ENCODE data around the gene UBE2E2.

The UBE2E2 gene

GRCh38 chr3:23457697-23458096 lies 254.6 kb downstream of the UBE2E2 start:
- DNase-seq (ENCODE audit: low read depth): no peak
- no peak overlapping the region for H3K4me3 ChIP-seq (ENCODE audit: low read depth, low read length)
- TF ChIP-seq, protein P1, sequence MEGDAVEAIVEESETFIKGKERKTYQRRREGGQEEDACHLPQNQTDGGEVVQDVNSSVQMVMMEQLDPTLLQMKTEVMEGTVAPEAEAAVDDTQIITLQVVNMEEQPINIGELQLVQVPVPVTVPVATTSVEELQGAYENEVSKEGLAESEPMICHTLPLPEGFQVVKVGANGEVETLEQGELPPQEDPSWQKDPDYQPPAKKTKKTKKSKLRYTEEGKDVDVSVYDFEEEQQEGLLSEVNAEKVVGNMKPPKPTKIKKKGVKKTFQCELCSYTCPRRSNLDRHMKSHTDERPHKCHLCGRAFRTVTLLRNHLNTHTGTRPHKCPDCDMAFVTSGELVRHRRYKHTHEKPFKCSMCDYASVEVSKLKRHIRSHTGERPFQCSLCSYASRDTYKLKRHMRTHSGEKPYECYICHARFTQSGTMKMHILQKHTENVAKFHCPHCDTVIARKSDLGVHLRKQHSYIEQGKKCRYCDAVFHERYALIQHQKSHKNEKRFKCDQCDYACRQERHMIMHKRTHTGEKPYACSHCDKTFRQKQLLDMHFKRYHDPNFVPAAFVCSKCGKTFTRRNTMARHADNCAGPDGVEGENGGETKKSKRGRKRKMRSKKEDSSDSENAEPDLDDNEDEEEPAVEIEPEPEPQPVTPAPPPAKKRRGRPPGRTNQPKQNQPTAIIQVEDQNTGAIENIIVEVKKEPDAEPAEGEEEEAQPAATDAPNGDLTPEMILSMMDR (IDR thresholded peaks at IDR 0.05; ENCODE audit: insufficient read depth, low read depth, low read length, missing control alignments): no peak

- DNase-seq (ENCODE audit: low read depth): no peak
- TF ChIP-seq, protein P1 (IDR thresholded peaks at IDR 0.05; ENCODE audit: insufficient read depth, low read depth, low read length, missing control alignments): no peak
- no peak overlapping the region for H3K4me3 ChIP-seq (ENCODE audit: low read depth, low read length)
Measured at GRCh38 chr3:23459465-23459864, 256.3 kb downstream of the UBE2E2 start.

DNA sequence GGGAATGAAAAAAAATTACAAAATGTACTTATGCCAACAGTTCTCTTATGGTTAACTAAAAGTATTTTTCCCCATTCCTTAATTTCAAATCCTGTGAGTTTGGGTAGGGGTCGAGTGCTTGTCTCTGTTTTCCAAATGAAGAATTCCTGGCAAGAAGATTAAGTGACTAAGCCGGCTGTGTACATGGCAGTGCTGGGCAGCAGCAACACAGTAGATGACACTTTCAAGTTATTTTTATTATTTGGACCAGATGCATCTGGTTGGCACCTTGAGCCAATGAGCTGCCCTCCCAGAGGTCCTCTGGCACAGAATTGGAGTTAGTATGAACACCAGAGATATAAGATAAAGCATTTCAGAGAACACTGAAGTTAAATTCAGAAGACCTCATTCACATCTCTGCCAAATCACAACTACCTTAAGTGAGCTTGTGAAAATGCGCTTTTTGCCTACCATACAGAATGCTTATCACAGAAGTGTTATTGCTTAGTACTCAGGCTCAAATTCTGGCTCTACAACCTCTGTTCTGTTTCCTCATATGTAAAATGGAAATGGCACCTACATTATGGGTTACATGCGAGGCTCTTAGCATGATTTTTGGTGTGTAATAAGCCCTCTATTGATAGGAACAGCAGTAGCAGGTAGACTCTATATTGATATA lies 256.9 kb downstream of the UBE2E2 start:
- TF ChIP-seq, protein P1 (IDR thresholded peaks at IDR 0.05; ENCODE audit: insufficient read depth, low read depth, low read length, missing control alignments): no peak
- H3K4me3 ChIP-seq (ENCODE audit: low read depth, low read length): no peak overlapping the region
- DNase-seq (ENCODE audit: low read depth): no peak

DNA sequence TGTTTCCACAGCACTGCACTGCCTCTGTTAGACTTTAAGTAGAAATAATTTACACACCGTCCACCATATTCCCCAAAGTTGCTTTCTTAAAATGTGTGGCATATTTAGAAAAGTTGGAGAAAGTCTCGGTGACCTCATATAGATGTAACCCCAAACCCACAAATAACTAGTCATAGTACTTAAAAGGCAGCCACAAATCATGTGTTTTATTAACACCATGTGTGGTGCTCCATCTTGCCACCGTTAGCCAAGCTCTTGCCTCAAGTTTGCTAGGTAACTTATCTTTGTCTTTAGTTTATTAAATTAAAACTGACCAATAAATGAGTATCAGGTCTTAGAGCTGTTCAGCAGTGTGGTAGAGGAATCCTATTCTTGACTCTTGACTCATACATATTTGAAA lies 257.9 kb downstream of the UBE2E2 start:
- H3K4me3 ChIP-seq (ENCODE audit: low read depth, low read length): no peak overlapping the region
- DNase-seq (ENCODE audit: low read depth): no peak
- TF ChIP-seq, protein P1 (IDR thresholded peaks at IDR 0.05; ENCODE audit: insufficient read depth, low read depth, low read length, missing control alignments): no peak

DNA sequence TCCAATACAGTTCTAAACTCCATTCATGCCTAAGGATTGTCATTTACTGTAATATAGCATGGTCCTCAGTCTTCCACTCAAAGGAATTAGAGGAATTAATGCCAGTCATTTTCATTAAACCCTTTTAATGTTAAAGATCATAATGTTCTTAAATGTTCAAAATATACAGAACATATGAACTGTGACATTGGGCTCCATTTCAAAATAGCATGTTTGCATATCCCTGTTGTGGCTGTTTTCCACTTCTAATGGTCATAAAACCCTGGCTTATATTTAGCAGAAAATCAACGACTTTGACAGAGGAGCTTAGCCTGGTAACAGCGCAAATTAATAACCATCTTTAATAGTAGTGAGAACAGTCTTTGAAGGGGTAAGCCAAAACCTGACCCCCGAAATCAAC lies 260.7 kb downstream of the UBE2E2 start:
- no peak overlapping the region for H3K4me3 ChIP-seq (ENCODE audit: low read depth, low read length)
- no peak for DNase-seq (ENCODE audit: low read depth)
- TF ChIP-seq, protein P1 (IDR thresholded peaks at IDR 0.05; ENCODE audit: insufficient read depth, low read depth, low read length, missing control alignments): no peak

- H3K4me3 ChIP-seq (ENCODE audit: low read depth, low read length): no peak overlapping the region
- DNase-seq (ENCODE audit: low read depth): no peak
- TF ChIP-seq, protein P1 (IDR thresholded peaks at IDR 0.05; ENCODE audit: insufficient read depth, low read depth, low read length, missing control alignments): no peak
Measured at GRCh38 chr3:23465569-23465968, 262.4 kb downstream of the UBE2E2 start.

DNA sequence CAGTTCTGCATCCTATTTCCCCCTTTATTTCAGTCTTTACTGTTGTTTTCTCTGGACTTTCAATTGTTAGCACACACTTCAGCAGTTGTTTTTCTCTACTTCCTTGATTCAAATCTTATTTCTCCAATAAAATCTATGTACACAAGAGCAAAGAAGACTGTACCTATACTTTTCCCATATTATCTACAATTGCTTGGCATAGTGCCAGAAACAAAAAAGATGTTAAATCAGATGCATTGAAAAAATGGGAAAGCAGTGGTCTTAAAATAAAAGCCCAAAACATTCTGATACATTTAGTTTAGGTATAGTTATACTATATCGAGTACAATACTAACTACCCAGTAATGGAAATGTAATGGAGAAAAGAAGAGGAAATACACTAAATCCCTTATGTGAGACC lies 265.1 kb downstream of the UBE2E2 start:
- TF ChIP-seq, protein P1 (IDR thresholded peaks at IDR 0.05; ENCODE audit: insufficient read depth, low read depth, low read length, missing control alignments): no peak
- DNase-seq (ENCODE audit: low read depth): no peak
- H3K4me3 ChIP-seq (ENCODE audit: low read depth, low read length): no peak overlapping the region
